HepG2 (cell line): Measurements from ENCODE around the gene CYP26B1. TPM values are rescaled to one million over a fixed set of nuclear protein-coding genes. Genes with fewer than 3 reads are reported as not detected.

ENCODE experiments used
- ATM ChIP-seq: fragments of 450-650 bp; IDR thresholded peaks from 2 replicates; pipeline ENCODE4 v1.7.1; 2017; ENCODE audit warnings: mild to moderate bottlenecking, borderline replicate concordance
- DNMT1 ChIP-seq: sonication (generic); formaldehyde crosslinking; IDR thresholded peaks from 2 replicates; pipeline ENCODE4 v1.5.1; 2020; ENCODE audit warnings: mild to moderate bottlenecking, missing genetic modification reagents
- GABPB1 ChIP-seq: IDR thresholded peaks from 2 replicates; pipeline ENCODE4 v1.6.1; 2016; ENCODE audit warnings: mild to moderate bottlenecking, missing genetic modification reagents, moderate library complexity, missing compliant biosample characterization
- MAFK ChIP-seq, 2 experiments: IDR thresholded peaks in 1 of 2; conservative IDR thresholded peaks in 1 of 2; 2 replicates each; pipeline ENCODE4 v1.6.1; 2011; ENCODE audit warnings: improper control_type of control experiment in 2 of 2, low read length in 2 of 2
- MED13 ChIP-seq: sonication (generic); formaldehyde crosslinking; IDR thresholded peaks from 2 replicates; pipeline ENCODE4 v1.5.0; 2020; ENCODE audit warnings: missing genetic modification reagents
- MLLT10 ChIP-seq: sonication (generic); formaldehyde crosslinking; IDR thresholded peaks from 2 replicates; pipeline ENCODE4 v1.4.0; 2020; ENCODE audit warnings: missing genetic modification reagents
- NFIB ChIP-seq: sonication (generic); formaldehyde crosslinking; IDR thresholded peaks from 2 replicates; pipeline ENCODE4 v1.9.0; 2021; ENCODE audit warnings: missing genetic modification reagents, mild to moderate bottlenecking, borderline replicate concordance
- NONO ChIP-seq, 2 experiments: fragments of 450-650 bp in 1 of 2; sonication (generic) in 1 of 2; formaldehyde crosslinking in 1 of 2; IDR thresholded peaks in 1 of 2; conservative IDR thresholded peaks in 1 of 2; 2 replicates each; pipeline versions ENCODE4 v1.6.1 to v1.8.0; 2017 to 2022; ENCODE audit warnings: mild to moderate bottlenecking in 1 of 2, missing genetic modification reagents in 1 of 2, moderate library complexity in 1 of 2
- SSRP1 ChIP-seq: IDR thresholded peaks from 2 replicates; pipeline ENCODE4 v1.6.1; 2016; ENCODE audit warnings: control low read depth
- ZNF101 ChIP-seq: sonication (generic); formaldehyde crosslinking; IDR thresholded peaks from 2 replicates; pipeline ENCODE4 v1.4.0; 2020; ENCODE audit warnings: mild to moderate bottlenecking, low read depth, missing genetic modification reagents, borderline replicate concordance
- ZNF180 ChIP-seq: sonication (generic); formaldehyde crosslinking; IDR thresholded peaks from 2 replicates; pipeline ENCODE4 v1.4.0; 2020; ENCODE audit warnings: low read depth, missing genetic modification reagents, borderline replicate concordance
- ZNF251 ChIP-seq: sonication (generic); formaldehyde crosslinking; IDR thresholded peaks from 2 replicates; pipeline ENCODE4 v1.9.0; 2021; ENCODE audit warnings: mild to moderate bottlenecking, missing genetic modification reagents
- ZNF256 ChIP-seq: sonication (generic); formaldehyde crosslinking; conservative IDR thresholded peaks from 2 replicates; pipeline ENCODE4 v1.4.0; 2020; ENCODE audit warnings: missing genetic modification reagents
- ZNF335 ChIP-seq: sonication (generic); formaldehyde crosslinking; IDR thresholded peaks from 2 replicates; pipeline ENCODE4 v1.4.0; 2020; ENCODE audit warnings: missing genetic modification reagents
- ZNF337 ChIP-seq: sonication (generic); formaldehyde crosslinking; IDR thresholded peaks from 2 replicates; pipeline ENCODE4 v1.5.1; 2020; ENCODE audit warnings: missing genetic modification reagents, low read depth, mild to moderate bottlenecking, borderline replicate concordance
- ZNF839 ChIP-seq: sonication (generic); formaldehyde crosslinking; IDR thresholded peaks from 2 replicates; pipeline ENCODE4 v1.4.0; 2020; ENCODE audit warnings: missing genetic modification reagents, mild to moderate bottlenecking, borderline replicate concordance
- polyA plus RNA-seq, 8 experiments: library from polyadenylated mRNA; depleted of rRNA in 3 of 8; stranded (reverse) in 7 of 8; unstranded in 1 of 8; fragments of >200 nt; fragmentation: Illumina TruSeq in 4 of 8; extraction: Trizol in 4 of 8; gene quantifications; 2 replicates each; pipeline versions ENCODE4 v1.2.1 to v1.2.3, GENCODE V29; 2011 to 2016; ENCODE audit warnings: low read depth in 4 of 8, missing spikeins in 1 of 8, mixed read lengths in 1 of 8; ENCODE audit not compliant: insufficient read depth in 1 of 8
- total RNA-seq, 5 experiments: library from RNA; depleted of rRNA; stranded (reverse); fragments of >200 nt; fragmentation: Illumina TruSeq; extraction: Trizol; gene quantifications; 2 replicates each; pipeline ENCODE4 v1.2.3, GENCODE V29; 2016; ENCODE audit warnings: low read depth in 1 of 5
- TF ChIP-seq, protein P1 (sequence below): sonication (generic); formaldehyde crosslinking; IDR thresholded peaks from 2 replicates; pipeline ENCODE4 v1.4.0; 2020; ENCODE audit warnings: missing genetic modification reagents, borderline replicate concordance
- TF ChIP-seq, protein P2 (sequence below): sonication (generic); formaldehyde crosslinking; IDR thresholded peaks from 2 replicates; pipeline ENCODE4 v1.9.0; 2022; ENCODE audit warnings: low read depth, missing genetic modification reagents
- TF ChIP-seq, protein P3 (sequence below): sonication (generic); formaldehyde crosslinking; IDR thresholded peaks from 2 replicates; pipeline ENCODE4 v1.5.0; 2020; ENCODE audit warnings: missing genetic modification reagents
- TF ChIP-seq, protein P4 (sequence below): IDR thresholded peaks from 2 replicates; pipeline ENCODE4 v1.6.1; 2018; ENCODE audit warnings: missing genetic modification reagents, mild to moderate bottlenecking, missing compliant biosample characterization
- TF ChIP-seq, protein P5 (sequence below): sonication (generic); formaldehyde crosslinking; IDR thresholded peaks from 2 replicates; pipeline ENCODE4 v1.8.1; 2023; ENCODE audit warnings: mild to moderate bottlenecking, moderate library complexity, missing genetic modification reagents

CYP26B1 gene
- total and polyA plus RNA-seq, 2 of the 13 experiments (the other 11 are each of a cell fraction or from before 2014, with no cell fraction given), result 0.05 to 0.07 TPM

DNA sequence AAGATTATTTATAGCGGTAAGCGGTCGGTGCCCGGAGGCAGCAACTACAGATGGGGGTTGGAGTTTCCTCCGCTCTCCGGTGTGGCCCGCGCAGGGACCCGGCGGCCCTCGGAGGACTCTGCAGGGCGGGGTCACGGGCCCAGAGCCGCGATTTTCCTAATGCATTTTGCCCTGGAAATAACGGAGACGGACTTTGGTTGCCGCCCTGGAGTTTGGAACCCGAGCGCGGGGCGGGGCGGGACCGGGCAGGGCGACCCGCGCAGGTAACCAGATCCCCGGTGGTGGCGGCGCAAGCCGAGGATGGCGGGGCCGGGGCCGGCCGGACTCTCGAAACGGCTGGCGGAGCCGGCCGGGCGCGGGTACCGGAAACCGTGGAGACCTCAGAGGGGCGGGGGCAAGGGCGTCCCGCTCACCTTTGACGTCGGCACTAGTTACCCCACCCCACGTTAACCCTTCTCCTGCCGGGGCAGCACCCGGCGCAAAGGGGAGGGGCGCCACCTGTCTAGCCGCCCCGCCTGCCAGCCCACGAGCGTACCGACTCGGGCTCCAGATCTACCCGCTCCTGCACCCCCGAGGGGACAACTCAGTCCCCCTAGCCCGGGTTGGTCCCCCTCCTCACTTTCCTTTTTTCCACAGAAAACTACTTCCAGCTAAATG is 2.9 kb downstream of the CYP26B1 start (continued):
- TF ChIP-seq MED13 (CRISPR knock-in tag) (no peak), ZNF337 (CRISPR knock-in tag) (no peak), ZNF101 (CRISPR knock-in tag) (no peak), ZNF180 (CRISPR knock-in tag) (no peak), NFIB (CRISPR knock-in tag) (no peak), ZNF839 (CRISPR knock-in tag) (no peak), ZNF256 (no peak), MLLT10 (CRISPR knock-in tag) (no peak), ZNF251 (no peak), ZNF335 (CRISPR knock-in tag) (no peak), SSRP1 (CRISPR knock-in tag) (no peak), NONO (IDR thresholded peaks at IDR 0.05) (no peak), NONO (CRISPR knock-in tag; conservative IDR thresholded peaks at IDR 0.05) (no peak), GABPB1 (CRISPR knock-in tag) (peak; percentile 73; the same call in 1 of the 2 replicates), MAFK (conservative IDR thresholded peaks at IDR 0.05 in 1 of 2, IDR thresholded peaks at IDR 0.05 in 1 of 2; ENCODE audit: low read length in 2 of 2) (no peak), DNMT1 (CRISPR knock-in tag) (no peak), ATM (no peak)
- TF ChIP-seq, protein P1, sequence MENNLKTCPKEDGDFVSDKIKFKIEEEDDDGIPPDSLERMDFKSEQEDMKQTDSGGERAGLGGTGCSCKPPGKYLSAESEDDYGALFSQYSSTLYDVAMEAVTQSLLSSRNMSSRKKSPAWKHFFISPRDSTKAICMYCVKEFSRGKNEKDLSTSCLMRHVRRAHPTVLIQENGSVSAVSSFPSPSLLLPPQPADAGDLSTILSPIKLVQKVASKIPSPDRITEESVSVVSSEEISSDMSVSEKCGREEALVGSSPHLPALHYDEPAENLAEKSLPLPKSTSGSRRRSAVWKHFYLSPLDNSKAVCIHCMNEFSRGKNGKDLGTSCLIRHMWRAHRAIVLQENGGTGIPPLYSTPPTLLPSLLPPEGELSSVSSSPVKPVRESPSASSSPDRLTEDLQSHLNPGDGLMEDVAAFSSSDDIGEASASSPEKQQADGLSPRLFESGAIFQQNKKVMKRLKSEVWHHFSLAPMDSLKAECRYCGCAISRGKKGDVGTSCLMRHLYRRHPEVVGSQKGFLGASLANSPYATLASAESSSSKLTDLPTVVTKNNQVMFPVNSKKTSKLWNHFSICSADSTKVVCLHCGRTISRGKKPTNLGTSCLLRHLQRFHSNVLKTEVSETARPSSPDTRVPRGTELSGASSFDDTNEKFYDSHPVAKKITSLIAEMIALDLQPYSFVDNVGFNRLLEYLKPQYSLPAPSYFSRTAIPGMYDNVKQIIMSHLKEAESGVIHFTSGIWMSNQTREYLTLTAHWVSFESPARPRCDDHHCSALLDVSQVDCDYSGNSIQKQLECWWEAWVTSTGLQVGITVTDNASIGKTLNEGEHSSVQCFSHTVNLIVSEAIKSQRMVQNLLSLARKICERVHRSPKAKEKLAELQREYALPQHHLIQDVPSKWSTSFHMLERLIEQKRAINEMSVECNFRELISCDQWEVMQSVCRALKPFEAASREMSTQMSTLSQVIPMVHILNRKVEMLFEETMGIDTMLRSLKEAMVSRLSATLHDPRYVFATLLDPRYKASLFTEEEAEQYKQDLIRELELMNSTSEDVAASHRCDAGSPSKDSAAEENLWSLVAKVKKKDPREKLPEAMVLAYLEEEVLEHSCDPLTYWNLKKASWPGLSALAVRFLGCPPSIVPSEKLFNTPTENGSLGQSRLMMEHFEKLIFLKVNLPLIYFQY, result no peak
- TF ChIP-seq, protein P2, sequence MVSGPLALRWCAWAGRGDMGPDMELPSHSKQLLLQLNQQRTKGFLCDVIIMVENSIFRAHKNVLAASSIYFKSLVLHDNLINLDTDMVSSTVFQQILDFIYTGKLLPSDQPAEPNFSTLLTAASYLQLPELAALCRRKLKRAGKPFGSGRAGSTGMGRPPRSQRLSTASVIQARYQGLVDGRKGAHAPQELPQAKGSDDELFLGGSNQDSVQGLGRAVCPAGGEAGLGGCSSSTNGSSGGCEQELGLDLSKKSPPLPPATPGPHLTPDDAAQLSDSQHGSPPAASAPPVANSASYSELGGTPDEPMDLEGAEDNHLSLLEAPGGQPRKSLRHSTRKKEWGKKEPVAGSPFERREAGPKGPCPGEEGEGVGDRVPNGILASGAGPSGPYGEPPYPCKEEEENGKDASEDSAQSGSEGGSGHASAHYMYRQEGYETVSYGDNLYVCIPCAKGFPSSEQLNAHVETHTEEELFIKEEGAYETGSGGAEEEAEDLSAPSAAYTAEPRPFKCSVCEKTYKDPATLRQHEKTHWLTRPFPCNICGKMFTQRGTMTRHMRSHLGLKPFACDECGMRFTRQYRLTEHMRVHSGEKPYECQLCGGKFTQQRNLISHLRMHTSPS (CRISPR knock-in tag), result no peak
- TF ChIP-seq, protein P3, sequence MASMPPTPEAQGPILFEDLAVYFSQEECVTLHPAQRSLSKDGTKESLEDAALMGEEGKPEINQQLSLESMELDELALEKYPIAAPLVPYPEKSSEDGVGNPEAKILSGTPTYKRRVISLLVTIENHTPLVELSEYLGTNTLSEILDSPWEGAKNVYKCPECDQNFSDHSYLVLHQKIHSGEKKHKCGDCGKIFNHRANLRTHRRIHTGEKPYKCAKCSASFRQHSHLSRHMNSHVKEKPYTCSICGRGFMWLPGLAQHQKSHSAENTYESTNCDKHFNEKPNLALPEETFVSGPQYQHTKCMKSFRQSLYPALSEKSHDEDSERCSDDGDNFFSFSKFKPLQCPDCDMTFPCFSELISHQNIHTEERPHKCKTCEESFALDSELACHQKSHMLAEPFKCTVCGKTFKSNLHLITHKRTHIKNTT (CRISPR knock-in tag), result no peak
- TF ChIP-seq, protein P4, sequence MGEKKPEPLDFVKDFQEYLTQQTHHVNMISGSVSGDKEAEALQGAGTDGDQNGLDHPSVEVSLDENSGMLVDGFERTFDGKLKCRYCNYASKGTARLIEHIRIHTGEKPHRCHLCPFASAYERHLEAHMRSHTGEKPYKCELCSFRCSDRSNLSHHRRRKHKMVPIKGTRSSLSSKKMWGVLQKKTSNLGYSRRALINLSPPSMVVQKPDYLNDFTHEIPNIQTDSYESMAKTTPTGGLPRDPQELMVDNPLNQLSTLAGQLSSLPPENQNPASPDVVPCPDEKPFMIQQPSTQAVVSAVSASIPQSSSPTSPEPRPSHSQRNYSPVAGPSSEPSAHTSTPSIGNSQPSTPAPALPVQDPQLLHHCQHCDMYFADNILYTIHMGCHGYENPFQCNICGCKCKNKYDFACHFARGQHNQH (CRISPR knock-in tag), result no peak
- TF ChIP-seq, protein P5, sequence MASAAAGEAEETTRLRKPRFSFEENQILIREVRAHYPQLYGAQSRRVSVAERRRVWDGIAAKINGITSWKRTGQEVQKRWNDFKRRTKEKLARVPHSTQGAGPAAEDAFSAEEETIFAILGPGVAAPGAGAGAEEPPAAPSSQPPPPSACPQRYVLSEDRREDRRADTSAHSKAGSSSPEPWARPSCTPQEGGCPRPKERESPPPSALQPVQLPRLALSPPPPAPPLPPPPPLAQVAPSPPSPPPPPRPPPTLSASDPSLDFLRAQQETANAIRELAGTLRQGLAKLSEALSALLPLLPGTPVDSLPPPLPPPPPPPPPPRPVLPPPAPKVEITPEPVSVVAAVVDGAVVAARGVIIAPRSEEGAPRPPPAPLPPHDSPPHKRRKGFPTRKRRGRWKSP (CRISPR knock-in tag), result peak; percentile 89
